A549 (cell line): Measurements from ENCODE around the gene DGAT2. TPM values are rescaled to one million over a fixed set of nuclear protein-coding genes. Genes with fewer than 3 reads are reported as not detected.

ENCODE experiments used
- ATAC-seq, 2 experiments: fragments of 200-7000 bp in 1 of 2; fragments of >200 bp in 1 of 2; cut with Nextera tagmentation in 1 of 2; cut with Tn5 transposase in 1 of 2; 3 replicates each; pipeline versions ENCODE4 v1.8.0 to v1.9.1; 2018 to 2020; ENCODE audit warnings: mild to moderate bottlenecking in 1 of 2, moderate library complexity in 1 of 2
- CTCF ChIA-PET: fragments of 300-600 bp; sonication (Branson Sonifier 250); formaldehyde crosslinking; extraction: SDS; loops from one replicate; lab custom pipeline; 2021; ENCODE audit warnings: antibody characterized with exemption, inconsistent platforms; lab: Yijun Ruan, JAX
- POLR2A ChIA-PET: fragments of 350-600 bp; formaldehyde crosslinking; extraction: SDS; loops from one replicate; lab custom pipeline; 2021; ENCODE audit warnings: antibody characterized with exemption, inconsistent platforms; lab: Yijun Ruan, JAX
- DNase-seq, 2 experiments: peaks; one replicate each; pipeline versions ENCODE4 v3.0.0 to v3.0.0-alpha.2; 2011 to 2016; ENCODE audit warnings: low read depth in 1 of 2, low spot score in 1 of 2
- FAIRE-seq: peaks from 2 replicates; lab custom pipeline; 2011; peaks lifted over from hg19 to GRCh38; lab: Jason Lieb, UNC
- H3K27ac ChIP-seq, 2 experiments: fragments of >200 bp; sonication (Bioruptor Twin); formaldehyde crosslinking; 3 replicates each; pipeline ENCODE4 v1.5.1; 2016 to 2017
- H3K4me1 ChIP-seq: fragments of >200 bp; sonication (Bioruptor Twin); formaldehyde crosslinking; 3 replicates; pipeline ENCODE4 v1.6.1; 2016
- H3K4me2 ChIP-seq: fragments of >200 bp; sonication (Bioruptor Twin); formaldehyde crosslinking; 3 replicates; pipeline ENCODE4 v1.6.1; 2016
- H3K4me3 ChIP-seq: fragments of >200 bp; sonication (Bioruptor Twin); formaldehyde crosslinking; 3 replicates; pipeline ENCODE4 v1.5.1; 2016
- H3K9me3 ChIP-seq: fragments of >200 bp; sonication (Bioruptor Twin); formaldehyde crosslinking; 3 replicates; pipeline ENCODE4 v1.6.1; 2016
- BHLHE40 ChIP-seq: IDR thresholded peaks from 2 replicates; pipeline ENCODE4 v1.6.1; 2012; ENCODE audit warnings: low read depth, low read length, inconsistent platforms
- CBX2 ChIP-seq: fragments of 200-600 bp; sonication (generic); IDR thresholded peaks from 2 replicates; pipeline ENCODE4 v1.6.1; 2016; ENCODE audit warnings: low read depth, mild to moderate bottlenecking, borderline replicate concordance
- CBX8 ChIP-seq: fragments of 200-600 bp; sonication (generic); IDR thresholded peaks from 2 replicates; pipeline ENCODE4 v1.6.1; 2016
- CHD2 ChIP-seq: fragments of 150-350 bp; IDR thresholded peaks from 2 replicates; pipeline ENCODE4 v1.6.1; 2014; ENCODE audit warnings: low read length; ENCODE audit not compliant: partially characterized antibody
- CHD4 ChIP-seq: fragments of 200-600 bp; sonication (generic); IDR thresholded peaks from 2 replicates; pipeline ENCODE4 v1.6.1; 2016; ENCODE audit warnings: antibody characterized with exemption, mild to moderate bottlenecking, borderline replicate concordance
- EP300 ChIP-seq, 2 experiments: fragments of >200 bp; sonication (Bioruptor Twin); formaldehyde crosslinking; IDR thresholded peaks; 2 replicates in 1 of 2; 3 replicates in 1 of 2; pipeline ENCODE4 v1.6.1; 2016 to 2017
- FOXS1 ChIP-seq: fragments of 250-450 bp; sonication (Bioruptor Pico); IDR thresholded peaks from 2 replicates; pipeline ENCODE4 v1.5.0; 2020; ENCODE audit warnings: mild to moderate bottlenecking, moderate library complexity
- HOXA7 ChIP-seq: fragments of 250-450 bp; sonication (Bioruptor Pico); IDR thresholded peaks from 2 replicates; pipeline ENCODE4 v1.5.0; 2020; ENCODE audit warnings: mild to moderate bottlenecking, moderate library complexity
- HOXB13 ChIP-seq: fragments of 250-450 bp; sonication (Bioruptor Pico); IDR thresholded peaks from 2 replicates; pipeline ENCODE4 v1.5.0; 2020; ENCODE audit warnings: low read depth, mild to moderate bottlenecking, moderate library complexity
- JUNB ChIP-seq: fragments of >200 bp; sonication (Bioruptor Twin); formaldehyde crosslinking; IDR thresholded peaks from 2 replicates; pipeline ENCODE4 v1.6.1; 2016
- KDM5A ChIP-seq: fragments of 200-600 bp; sonication (generic); IDR thresholded peaks from 2 replicates; pipeline ENCODE4 v1.6.1; 2016; ENCODE audit warnings: antibody characterized with exemption, mild to moderate bottlenecking
- NFE2L2 ChIP-seq: fragments of 150-350 bp; conservative IDR thresholded peaks from 2 replicates; pipeline ENCODE4 v1.6.1; 2014; ENCODE audit warnings: low read length
- NR3C1 ChIP-seq: fragments of >200 bp; sonication (Bioruptor Twin); formaldehyde crosslinking; IDR thresholded peaks from 3 replicates; pipeline ENCODE4 v1.6.1; 2017
- RAD21 ChIP-seq, 2 experiments: fragments of >200 bp in 1 of 2; sonication (Bioruptor Twin) in 1 of 2; formaldehyde crosslinking in 1 of 2; IDR thresholded peaks in 1 of 2; conservative IDR thresholded peaks in 1 of 2; 2 replicates in 1 of 2; 3 replicates in 1 of 2; pipeline ENCODE4 v1.6.1; 2012 to 2018; ENCODE audit warnings: inconsistent platforms in 1 of 2
- RARB ChIP-seq: fragments of 250-450 bp; sonication (Bioruptor Pico); IDR thresholded peaks from 2 replicates; pipeline ENCODE4 v1.8.0; 2021; ENCODE audit warnings: mild to moderate bottlenecking, moderate library complexity
- RCOR1 ChIP-seq: fragments of 150-350 bp; IDR thresholded peaks from 2 replicates; pipeline ENCODE4 v1.6.1; 2014; ENCODE audit warnings: antibody characterized with exemption, low read length, low read depth
- RFX5 ChIP-seq: fragments of 450-650 bp; IDR thresholded peaks from 2 replicates; pipeline ENCODE4 v1.7.1; 2014; ENCODE audit warnings: antibody characterized with exemption, mild to moderate bottlenecking, moderate library complexity
- SMC3 ChIP-seq: fragments of >200 bp; sonication (Bioruptor Twin); formaldehyde crosslinking; IDR thresholded peaks from 3 replicates; pipeline ENCODE4 v1.6.1; 2018; ENCODE audit warnings: inconsistent platforms
- SREBF2 ChIP-seq: fragments of 450-650 bp; IDR thresholded peaks from 2 replicates; pipeline ENCODE4 v1.6.1; 2014; ENCODE audit warnings: mild to moderate bottlenecking, moderate library complexity
- ZFP36 ChIP-seq: fragments of 450-650 bp; IDR thresholded peaks from 2 replicates; pipeline ENCODE4 v1.6.1; 2014; ENCODE audit warnings: borderline replicate concordance; ENCODE audit not compliant: partially characterized antibody
- WGBS: methylation state at CpG from one replicate; pipeline ENCODE4 v1.1.6; 2017; ENCODE audit errors: missing lambda C conversion rate; 5-methylcytosine and 5-hydroxymethylcytosine counted together
- polyA plus RNA-seq, 4 experiments: library from polyadenylated mRNA; depleted of rRNA in 3 of 4; stranded (reverse); fragments of >200 nt; fragmentation: RNase III in 1 of 4; extraction: RNeasy Plus Mini Kit Qiagen cat#74134 plus additional on column Dnase treatment in 1 of 4; gene quantifications; 2 replicates in 3 of 4; 3 replicates in 1 of 4; pipeline ENCODE4 v1.2.3, GENCODE V29; 2011 to 2017
- TF ChIP-seq, protein P1 (sequence below): fragments of >200 bp; sonication (Bioruptor Twin); formaldehyde crosslinking; IDR thresholded peaks from 3 replicates; pipeline ENCODE4 v1.5.1; 2016
- TF ChIP-seq, protein P2 (sequence below): fragments of >200 bp; sonication (Bioruptor Twin); formaldehyde crosslinking; IDR thresholded peaks from 3 replicates; pipeline ENCODE4 v1.6.1; 2016
- TF ChIP-seq, protein P3 (sequence below): IDR thresholded peaks from 2 replicates; pipeline ENCODE4 v1.6.1; 2012
- TF ChIP-seq, protein P4 (sequence below): fragments of 450-650 bp; IDR thresholded peaks from 2 replicates; pipeline ENCODE4 v1.6.1; 2014; ENCODE audit warnings: antibody characterized with exemption
- TF ChIP-seq, protein P5 (sequence below): fragments of 250-450 bp; sonication (Bioruptor Pico); IDR thresholded peaks from 2 replicates; pipeline ENCODE4 v1.5.0; 2021; ENCODE audit warnings: mild to moderate bottlenecking, moderate library complexity, borderline replicate concordance
- TF ChIP-seq, protein P6 (sequence below): fragments of 250-450 bp; sonication (Bioruptor Pico); IDR thresholded peaks from 2 replicates; pipeline ENCODE4 v1.5.0; 2020; ENCODE audit warnings: low read depth, mild to moderate bottlenecking, moderate library complexity

Gene DGAT2
- polyA plus RNA-seq, 2 of the 4 experiments (the other 2 are of a cell fraction): 1.6 to 1.9 TPM

DNA sequence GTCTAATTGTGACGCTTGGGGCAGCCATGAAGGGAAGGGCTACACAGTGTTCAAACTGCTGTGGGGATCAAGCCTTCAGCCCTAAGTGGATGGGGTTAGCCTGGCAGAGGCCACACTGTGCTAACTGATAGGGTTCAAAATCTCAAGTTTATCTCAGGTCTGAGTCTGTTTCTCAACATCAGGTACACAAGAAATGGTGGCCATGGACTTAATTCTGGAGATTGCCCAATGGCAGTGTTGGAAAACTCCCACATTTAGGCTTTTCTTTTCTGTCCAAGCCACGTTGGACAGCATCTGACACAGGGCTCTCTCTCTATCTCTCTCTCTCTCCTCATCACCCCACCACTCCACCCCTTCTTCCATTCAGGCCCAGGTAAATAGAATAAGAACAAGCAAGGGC lies 10.9 kb upstream of the DGAT2 start:
- ChIA-PET CTCF (no interaction called here), POLR2A (no interaction called here)
- H3K9me3 ChIP-seq: no peaks in the 10 kb centered on the region
- 39% methylated on average over 2 of the region's 2 CpGs for WGBS
- FAIRE-seq: no peak
- no peak for ATAC-seq
- H3K4me3 ChIP-seq: no peak overlapping the region
- TF ChIP-seq, protein P1, sequence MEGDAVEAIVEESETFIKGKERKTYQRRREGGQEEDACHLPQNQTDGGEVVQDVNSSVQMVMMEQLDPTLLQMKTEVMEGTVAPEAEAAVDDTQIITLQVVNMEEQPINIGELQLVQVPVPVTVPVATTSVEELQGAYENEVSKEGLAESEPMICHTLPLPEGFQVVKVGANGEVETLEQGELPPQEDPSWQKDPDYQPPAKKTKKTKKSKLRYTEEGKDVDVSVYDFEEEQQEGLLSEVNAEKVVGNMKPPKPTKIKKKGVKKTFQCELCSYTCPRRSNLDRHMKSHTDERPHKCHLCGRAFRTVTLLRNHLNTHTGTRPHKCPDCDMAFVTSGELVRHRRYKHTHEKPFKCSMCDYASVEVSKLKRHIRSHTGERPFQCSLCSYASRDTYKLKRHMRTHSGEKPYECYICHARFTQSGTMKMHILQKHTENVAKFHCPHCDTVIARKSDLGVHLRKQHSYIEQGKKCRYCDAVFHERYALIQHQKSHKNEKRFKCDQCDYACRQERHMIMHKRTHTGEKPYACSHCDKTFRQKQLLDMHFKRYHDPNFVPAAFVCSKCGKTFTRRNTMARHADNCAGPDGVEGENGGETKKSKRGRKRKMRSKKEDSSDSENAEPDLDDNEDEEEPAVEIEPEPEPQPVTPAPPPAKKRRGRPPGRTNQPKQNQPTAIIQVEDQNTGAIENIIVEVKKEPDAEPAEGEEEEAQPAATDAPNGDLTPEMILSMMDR: no peak
- TF ChIP-seq EP300 (IDR thresholded peaks at IDR 0.05) (no peak), HOXA7 (no peak), BHLHE40 (no peak), ZFP36 (no peak), CBX2 (no peak), SMC3 (no peak), NFE2L2 (no peak), HOXB13 (CRISPR knock-in tag) (no peak), RARB (CRISPR knock-in tag) (no peak), NR3C1 (no peak), SREBF2 (no peak), RFX5 (no peak), CBX8 (no peak), CHD2 (no peak), RCOR1 (no peak)
- TF ChIP-seq, protein P2, sequence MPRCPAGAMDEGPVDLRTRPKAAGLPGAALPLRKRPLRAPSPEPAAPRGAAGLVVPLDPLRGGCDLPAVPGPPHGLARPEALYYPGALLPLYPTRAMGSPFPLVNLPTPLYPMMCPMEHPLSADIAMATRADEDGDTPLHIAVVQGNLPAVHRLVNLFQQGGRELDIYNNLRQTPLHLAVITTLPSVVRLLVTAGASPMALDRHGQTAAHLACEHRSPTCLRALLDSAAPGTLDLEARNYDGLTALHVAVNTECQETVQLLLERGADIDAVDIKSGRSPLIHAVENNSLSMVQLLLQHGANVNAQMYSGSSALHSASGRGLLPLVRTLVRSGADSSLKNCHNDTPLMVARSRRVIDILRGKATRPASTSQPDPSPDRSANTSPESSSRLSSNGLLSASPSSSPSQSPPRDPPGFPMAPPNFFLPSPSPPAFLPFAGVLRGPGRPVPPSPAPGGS: no peak
- TF ChIP-seq, protein P3, sequence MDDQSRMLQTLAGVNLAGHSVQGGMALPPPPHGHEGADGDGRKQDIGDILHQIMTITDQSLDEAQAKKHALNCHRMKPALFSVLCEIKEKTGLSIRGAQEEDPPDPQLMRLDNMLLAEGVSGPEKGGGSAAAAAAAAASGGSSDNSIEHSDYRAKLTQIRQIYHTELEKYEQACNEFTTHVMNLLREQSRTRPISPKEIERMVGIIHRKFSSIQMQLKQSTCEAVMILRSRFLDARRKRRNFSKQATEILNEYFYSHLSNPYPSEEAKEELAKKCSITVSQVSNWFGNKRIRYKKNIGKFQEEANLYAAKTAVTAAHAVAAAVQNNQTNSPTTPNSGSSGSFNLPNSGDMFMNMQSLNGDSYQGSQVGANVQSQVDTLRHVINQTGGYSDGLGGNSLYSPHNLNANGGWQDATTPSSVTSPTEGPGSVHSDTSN: no peak
- TF ChIP-seq, protein P4, sequence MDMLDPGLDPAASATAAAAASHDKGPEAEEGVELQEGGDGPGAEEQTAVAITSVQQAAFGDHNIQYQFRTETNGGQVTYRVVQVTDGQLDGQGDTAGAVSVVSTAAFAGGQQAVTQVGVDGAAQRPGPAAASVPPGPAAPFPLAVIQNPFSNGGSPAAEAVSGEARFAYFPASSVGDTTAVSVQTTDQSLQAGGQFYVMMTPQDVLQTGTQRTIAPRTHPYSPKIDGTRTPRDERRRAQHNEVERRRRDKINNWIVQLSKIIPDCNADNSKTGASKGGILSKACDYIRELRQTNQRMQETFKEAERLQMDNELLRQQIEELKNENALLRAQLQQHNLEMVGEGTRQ: no peak
- TF ChIP-seq, all 56 proteins: peak for 0
- DNase-seq: no peak
- Histone ChIP-seq H3K4me1 (peaks cover 10% of the 10 kb centered on the region; the same call in 2 of the 3 replicates), H3K27ac (no peak overlapping the region), H3K4me2 (no peak overlapping the region)

DNA sequence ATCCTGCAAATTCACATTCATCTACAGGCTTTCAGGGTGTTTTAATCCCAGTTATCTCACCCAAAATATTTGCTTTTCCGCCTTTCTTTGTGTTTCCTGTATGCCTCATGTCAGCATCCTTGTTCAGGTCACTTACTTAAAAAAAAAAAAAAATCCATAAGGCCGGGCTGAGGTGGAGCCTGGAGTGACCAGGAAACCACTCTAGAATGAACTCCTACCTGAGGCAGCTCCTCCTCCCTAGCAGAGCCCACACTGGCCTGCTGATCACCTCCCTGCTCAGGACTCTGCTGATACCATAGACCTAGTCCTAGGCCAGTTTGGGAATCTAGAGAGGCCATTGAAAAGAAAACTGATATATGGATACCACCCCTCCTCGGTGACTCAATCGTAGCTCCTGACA lies 8.7 kb upstream of the DGAT2 start:
- ATAC-seq: no peak
- ChIA-PET POLR2A (no interaction called here), CTCF (interaction anchor here (0.9 to 1.7 kb wide), 2 partner anchors 37 to 54 kb away, joined by 3 to 4 read pairs; no protein-coding TSS in a partner anchor)
- no peak for FAIRE-seq
- TF ChIP-seq SREBF2 (no peak), KDM5A (no peak), EP300 (IDR thresholded peaks at IDR 0.05) (no peak), RAD21 (conservative IDR thresholded peaks at IDR 0.05 in 1 of 2, IDR thresholded peaks at IDR 0.05 in 1 of 2) (no peak)
- Histone ChIP-seq H3K9me3 (no peaks in the 10 kb centered on the region), H3K4me1 (peaks cover 15% of the 10 kb centered on the region; the same call in 2 of the 3 replicates), H3K4me3 (no peak overlapping the region), H3K27ac (no peak overlapping the region), H3K4me2 (no peak overlapping the region)
- 68% methylated on average over 4 of the region's 4 CpGs for WGBS
- DNase-seq: no peak

DNA sequence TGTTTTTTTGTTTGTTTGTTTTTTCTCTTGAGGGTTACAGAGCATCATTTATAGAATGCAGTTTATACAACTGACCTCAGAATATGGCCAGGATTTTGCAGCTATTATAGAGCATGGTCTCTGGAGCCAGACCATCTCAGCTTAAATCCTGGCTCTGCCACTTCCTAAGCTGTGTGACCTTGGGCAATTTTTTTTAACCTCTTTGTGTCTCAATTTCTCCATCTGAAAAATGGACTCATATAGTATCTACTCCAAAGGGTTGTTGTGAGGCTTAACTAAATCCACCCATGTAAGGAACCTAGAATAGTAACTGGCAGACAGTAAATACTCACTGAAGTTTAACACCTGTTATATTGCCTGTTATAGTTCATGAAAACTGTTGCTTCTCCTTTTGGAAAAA lies 8.3 kb upstream of the DGAT2 start:
- Histone ChIP-seq H3K27ac (no peak overlapping the region), H3K4me2 (no peak overlapping the region), H3K4me3 (no peak overlapping the region), H3K4me1 (peaks cover 15% of the 10 kb centered on the region; the same call in 2 of the 3 replicates), H3K9me3 (no peaks in the 10 kb centered on the region)
- ChIA-PET CTCF (interaction anchor here (0.8 to 0.9 kb wide), 2 partner anchors 23 to 54 kb away, joined by 3 read pairs; no protein-coding TSS in a partner anchor), POLR2A (no interaction called here)
- ATAC-seq (no peak), FAIRE-seq (no peak), DNase-seq (no peak)
- TF ChIP-seq, protein P5, sequence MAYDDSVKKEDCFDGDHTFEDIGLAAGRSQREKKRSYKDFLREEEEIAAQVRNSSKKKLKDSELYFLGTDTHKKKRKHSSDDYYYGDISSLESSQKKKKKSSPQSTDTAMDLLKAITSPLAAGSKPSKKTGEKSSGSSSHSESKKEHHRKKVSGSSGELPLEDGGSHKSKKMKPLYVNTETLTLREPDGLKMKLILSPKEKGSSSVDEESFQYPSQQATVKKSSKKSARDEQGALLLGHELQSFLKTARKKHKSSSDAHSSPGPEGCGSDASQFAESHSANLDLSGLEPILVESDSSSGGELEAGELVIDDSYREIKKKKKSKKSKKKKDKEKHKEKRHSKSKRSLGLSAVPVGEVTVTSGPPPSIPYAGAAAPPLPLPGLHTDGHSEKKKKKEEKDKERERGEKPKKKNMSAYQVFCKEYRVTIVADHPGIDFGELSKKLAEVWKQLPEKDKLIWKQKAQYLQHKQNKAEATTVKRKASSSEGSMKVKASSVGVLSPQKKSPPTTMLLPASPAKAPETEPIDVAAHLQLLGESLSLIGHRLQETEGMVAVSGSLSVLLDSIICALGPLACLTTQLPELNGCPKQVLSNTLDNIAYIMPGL (CRISPR knock-in tag): no peak
- TF ChIP-seq JUNB: no peak
- TF ChIP-seq, protein P3: no peak
- TF ChIP-seq, protein P6, sequence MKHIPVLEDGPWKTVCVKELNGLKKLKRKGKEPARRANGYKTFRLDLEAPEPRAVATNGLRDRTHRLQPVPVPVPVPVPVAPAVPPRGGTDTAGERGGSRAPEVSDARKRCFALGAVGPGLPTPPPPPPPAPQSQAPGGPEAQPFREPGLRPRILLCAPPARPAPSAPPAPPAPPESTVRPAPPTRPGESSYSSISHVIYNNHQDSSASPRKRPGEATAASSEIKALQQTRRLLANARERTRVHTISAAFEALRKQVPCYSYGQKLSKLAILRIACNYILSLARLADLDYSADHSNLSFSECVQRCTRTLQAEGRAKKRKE (CRISPR knock-in tag): no peak
- TF ChIP-seq CHD4: no peak
- TF ChIP-seq RFX5: no peak
- no peak for TF ChIP-seq RAD21 (conservative IDR thresholded peaks at IDR 0.05 in 1 of 2, IDR thresholded peaks at IDR 0.05 in 1 of 2)
- TF ChIP-seq FOXS1 (CRISPR knock-in tag): no peak
